Measurements from ENCODE around the gene PRTN3. TPM values are rescaled to one million over a fixed set of nuclear protein-coding genes. Genes with fewer than 3 reads are reported as not detected.

PRTN3 gene
- polyA plus RNA-seq, 1 of the 3 experiments (the other 2 are of a cell fraction): not detected

DNA sequence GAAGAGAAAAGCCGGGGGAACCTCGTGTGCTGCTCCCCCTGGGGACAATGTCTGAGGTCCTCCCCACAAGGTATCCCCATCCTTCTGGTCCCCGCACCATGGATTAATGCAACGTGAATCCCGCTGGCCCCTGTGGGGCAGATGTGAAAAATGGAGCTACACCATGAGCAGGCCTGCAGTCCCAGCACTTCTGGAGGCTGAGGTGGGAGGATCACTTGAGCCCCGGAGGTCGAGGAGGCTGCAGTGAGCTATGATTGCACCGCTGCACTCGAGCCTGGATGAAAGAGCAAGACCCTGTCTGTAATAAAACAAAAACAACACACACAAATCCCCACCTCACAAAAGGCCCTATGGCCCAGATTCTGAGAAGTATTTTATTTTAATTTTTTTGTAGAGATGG, 17.5 kb downstream of the PRTN3 start:
- peaks cover 2% of the 10 kb centered on the region for H3F3A ChIP-seq (replicated peaks; ENCODE audit: insufficient read depth)
- no peaks in the 10 kb centered on the region for H4K20me1 ChIP-seq (ENCODE audit: insufficient read depth)
- no peak overlapping the region for H3K4me2 ChIP-seq
- POLR2A ChIA-PET: no interaction called here
- no peak overlapping the region for H2AFZ ChIP-seq (ENCODE audit: low read depth)
- no peak overlapping the region for H3K4me3 ChIP-seq (ENCODE audit: low read depth in 2 of 2, low read length in 1 of 2)
- no peak for TF ChIP-seq POLR2AphosphoS5 (IDR thresholded peaks at IDR 0.05; ENCODE audit: low read depth, low read length)
- TF ChIP-seq, protein P1, sequence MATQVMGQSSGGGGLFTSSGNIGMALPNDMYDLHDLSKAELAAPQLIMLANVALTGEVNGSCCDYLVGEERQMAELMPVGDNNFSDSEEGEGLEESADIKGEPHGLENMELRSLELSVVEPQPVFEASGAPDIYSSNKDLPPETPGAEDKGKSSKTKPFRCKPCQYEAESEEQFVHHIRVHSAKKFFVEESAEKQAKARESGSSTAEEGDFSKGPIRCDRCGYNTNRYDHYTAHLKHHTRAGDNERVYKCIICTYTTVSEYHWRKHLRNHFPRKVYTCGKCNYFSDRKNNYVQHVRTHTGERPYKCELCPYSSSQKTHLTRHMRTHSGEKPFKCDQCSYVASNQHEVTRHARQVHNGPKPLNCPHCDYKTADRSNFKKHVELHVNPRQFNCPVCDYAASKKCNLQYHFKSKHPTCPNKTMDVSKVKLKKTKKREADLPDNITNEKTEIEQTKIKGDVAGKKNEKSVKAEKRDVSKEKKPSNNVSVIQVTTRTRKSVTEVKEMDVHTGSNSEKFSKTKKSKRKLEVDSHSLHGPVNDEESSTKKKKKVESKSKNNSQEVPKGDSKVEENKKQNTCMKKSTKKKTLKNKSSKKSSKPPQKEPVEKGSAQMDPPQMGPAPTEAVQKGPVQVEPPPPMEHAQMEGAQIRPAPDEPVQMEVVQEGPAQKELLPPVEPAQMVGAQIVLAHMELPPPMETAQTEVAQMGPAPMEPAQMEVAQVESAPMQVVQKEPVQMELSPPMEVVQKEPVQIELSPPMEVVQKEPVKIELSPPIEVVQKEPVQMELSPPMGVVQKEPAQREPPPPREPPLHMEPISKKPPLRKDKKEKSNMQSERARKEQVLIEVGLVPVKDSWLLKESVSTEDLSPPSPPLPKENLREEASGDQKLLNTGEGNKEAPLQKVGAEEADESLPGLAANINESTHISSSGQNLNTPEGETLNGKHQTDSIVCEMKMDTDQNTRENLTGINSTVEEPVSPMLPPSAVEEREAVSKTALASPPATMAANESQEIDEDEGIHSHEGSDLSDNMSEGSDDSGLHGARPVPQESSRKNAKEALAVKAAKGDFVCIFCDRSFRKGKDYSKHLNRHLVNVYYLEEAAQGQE (IDR thresholded peaks at IDR 0.05; ENCODE audit: low read depth, low read length): no peak
- TF ChIP-seq YY1 (IDR thresholded peaks at IDR 0.05; ENCODE audit: low read depth): no peak
- TF ChIP-seq, protein P2, sequence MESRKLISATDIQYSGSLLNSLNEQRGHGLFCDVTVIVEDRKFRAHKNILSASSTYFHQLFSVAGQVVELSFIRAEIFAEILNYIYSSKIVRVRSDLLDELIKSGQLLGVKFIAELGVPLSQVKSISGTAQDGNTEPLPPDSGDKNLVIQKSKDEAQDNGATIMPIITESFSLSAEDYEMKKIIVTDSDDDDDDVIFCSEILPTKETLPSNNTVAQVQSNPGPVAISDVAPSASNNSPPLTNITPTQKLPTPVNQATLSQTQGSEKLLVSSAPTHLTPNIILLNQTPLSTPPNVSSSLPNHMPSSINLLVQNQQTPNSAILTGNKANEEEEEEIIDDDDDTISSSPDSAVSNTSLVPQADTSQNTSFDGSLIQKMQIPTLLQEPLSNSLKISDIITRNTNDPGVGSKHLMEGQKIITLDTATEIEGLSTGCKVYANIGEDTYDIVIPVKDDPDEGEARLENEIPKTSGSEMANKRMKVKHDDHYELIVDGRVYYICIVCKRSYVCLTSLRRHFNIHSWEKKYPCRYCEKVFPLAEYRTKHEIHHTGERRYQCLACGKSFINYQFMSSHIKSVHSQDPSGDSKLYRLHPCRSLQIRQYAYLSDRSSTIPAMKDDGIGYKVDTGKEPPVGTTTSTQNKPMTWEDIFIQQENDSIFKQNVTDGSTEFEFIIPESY (IDR thresholded peaks at IDR 0.05; ENCODE audit: borderline replicate concordance, low read depth): no peak
- no peak for TF ChIP-seq RAD21 (IDR thresholded peaks at IDR 0.05; ENCODE audit: low read length)
- no peak for TF ChIP-seq NFIC (IDR thresholded peaks at IDR 0.05; ENCODE audit: borderline replicate concordance)
- TF ChIP-seq, protein P3, sequence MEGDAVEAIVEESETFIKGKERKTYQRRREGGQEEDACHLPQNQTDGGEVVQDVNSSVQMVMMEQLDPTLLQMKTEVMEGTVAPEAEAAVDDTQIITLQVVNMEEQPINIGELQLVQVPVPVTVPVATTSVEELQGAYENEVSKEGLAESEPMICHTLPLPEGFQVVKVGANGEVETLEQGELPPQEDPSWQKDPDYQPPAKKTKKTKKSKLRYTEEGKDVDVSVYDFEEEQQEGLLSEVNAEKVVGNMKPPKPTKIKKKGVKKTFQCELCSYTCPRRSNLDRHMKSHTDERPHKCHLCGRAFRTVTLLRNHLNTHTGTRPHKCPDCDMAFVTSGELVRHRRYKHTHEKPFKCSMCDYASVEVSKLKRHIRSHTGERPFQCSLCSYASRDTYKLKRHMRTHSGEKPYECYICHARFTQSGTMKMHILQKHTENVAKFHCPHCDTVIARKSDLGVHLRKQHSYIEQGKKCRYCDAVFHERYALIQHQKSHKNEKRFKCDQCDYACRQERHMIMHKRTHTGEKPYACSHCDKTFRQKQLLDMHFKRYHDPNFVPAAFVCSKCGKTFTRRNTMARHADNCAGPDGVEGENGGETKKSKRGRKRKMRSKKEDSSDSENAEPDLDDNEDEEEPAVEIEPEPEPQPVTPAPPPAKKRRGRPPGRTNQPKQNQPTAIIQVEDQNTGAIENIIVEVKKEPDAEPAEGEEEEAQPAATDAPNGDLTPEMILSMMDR (IDR thresholded peaks at IDR 0.05): no peak
- TF ChIP-seq MXI1 (IDR thresholded peaks at IDR 0.05; ENCODE audit: low read depth, low read length): no peak
- TF ChIP-seq EZH2phosphoT487 (IDR thresholded peaks at IDR 0.05; ENCODE audit: borderline replicate concordance, low read depth): no peak
- TF ChIP-seq SIN3A (IDR thresholded peaks at IDR 0.05; ENCODE audit: borderline replicate concordance, low read depth, low read length): no peak
- no peak for TF ChIP-seq TEAD4 (IDR thresholded peaks at IDR 0.05; ENCODE audit: borderline replicate concordance, insufficient read depth)
- TF ChIP-seq SMC3 (IDR thresholded peaks at IDR 0.05; ENCODE audit: low read depth, low read length): no peak
- TF ChIP-seq MEF2A (IDR thresholded peaks at IDR 0.05; ENCODE audit: borderline replicate concordance, low read depth): no peak
- no peak for TF ChIP-seq FOXM1 (IDR thresholded peaks at IDR 0.05; ENCODE audit: low read depth)
- no peak for TF ChIP-seq GABPA (IDR thresholded peaks at IDR 0.05; ENCODE audit: low read depth)
- no peak for TF ChIP-seq ELF1 (IDR thresholded peaks at IDR 0.05)
- no peak for TF ChIP-seq CHD2 (IDR thresholded peaks at IDR 0.05; ENCODE audit: low read length, partially characterized antibody)
- no peak for TF ChIP-seq RCOR1 (IDR thresholded peaks at IDR 0.05; ENCODE audit: low read length)
- WGBS (ENCODE audit: low lambda C conversion rate): 48% methylated on average over 9 of the region's 9 CpGs
- no peaks in the 10 kb centered on the region for H3K9me3 ChIP-seq
- H3K9ac ChIP-seq: no peak overlapping the region
- no peak overlapping the region for H3K27ac ChIP-seq (ENCODE audit: low read depth in 2 of 2, low read length in 1 of 2)
- H3K36me3 ChIP-seq (replicated peaks in 1 of 2; ENCODE audit: control insufficient read depth in 1 of 2, insufficient read depth in 2 of 2, low read length in 1 of 2): no peaks in the 10 kb centered on the region
- no peaks in the 10 kb centered on the region for H3K79me2 ChIP-seq (ENCODE audit: insufficient read depth)
- no peak for DNase-seq
- CTCF ChIA-PET: interaction anchor here (0.9 to 5.4 kb wide), 11 partner anchors 28 to 189 kb away, joined by 3 to 44 read pairs (median 4); partner anchors contain the start of genes FSTL3 and KISS1R
- H3K4me1 ChIP-seq (ENCODE audit: control insufficient read depth in 1 of 2, insufficient read depth in 2 of 2, low read depth in 1 of 2, low read length in 1 of 2): peaks cover 0 to 4% of the 10 kb centered on the region in 2 experiments; a peak in 1 of 4 replicates
- H3K9me2 ChIP-seq: no peaks in the 10 kb centered on the region
- peaks cover 38% of the 10 kb centered on the region for H3K27me3 ChIP-seq (ENCODE audit: insufficient read depth)

Measured in SK-N-SH (cell line).